SK-N-SH treated with all-trans-retinoic acid at 6 μM for 48 hours (cell line): ENCODE measurements around the gene SGTA.

Experiments used
- ARNTL ChIP-seq: fragments of 450-650 bp; formaldehyde crosslinking; IDR thresholded peaks from 2 replicates; pipeline ENCODE4 v1.5.0; 2020; ENCODE audit warnings: low read depth, mild to moderate bottlenecking, moderate library complexity, borderline replicate concordance
- ESRRG ChIP-seq: fragments of 250-450 bp; sonication (Bioruptor Pico); IDR thresholded peaks from 2 replicates; pipeline ENCODE4 v1.6.1; 2021; ENCODE audit warnings: mild to moderate bottlenecking
- GLIS3 ChIP-seq: fragments of 250-450 bp; sonication (Bioruptor Pico); IDR thresholded peaks from 2 replicates; pipeline ENCODE4 v1.5.0; 2020; ENCODE audit warnings: mild to moderate bottlenecking, moderate library complexity
- RARB ChIP-seq: fragments of 250-450 bp; sonication (Bioruptor Pico); IDR thresholded peaks from 2 replicates; pipeline ENCODE4 v1.8.0; 2021; ENCODE audit warnings: mild to moderate bottlenecking, moderate library complexity
- TCF4 ChIP-seq: fragments of 250-450 bp; sonication (Bioruptor Pico); IDR thresholded peaks from 2 replicates; pipeline ENCODE4 v1.8.0; 2021; ENCODE audit warnings: mild to moderate bottlenecking, moderate library complexity, borderline replicate concordance
- TOX ChIP-seq: fragments of 250-450 bp; sonication (Bioruptor Pico); IDR thresholded peaks from 2 replicates; pipeline ENCODE4 v1.8.0; 2021; ENCODE audit warnings: mild to moderate bottlenecking, moderate library complexity, borderline replicate concordance
- ZC3H10 ChIP-seq: fragments of 250-450 bp; sonication (Bioruptor Pico); IDR thresholded peaks from 2 replicates; pipeline ENCODE4 v1.5.1; 2021; ENCODE audit warnings: mild to moderate bottlenecking, moderate library complexity
- ZFP3 ChIP-seq: fragments of 250-450 bp; sonication (Bioruptor Pico); IDR thresholded peaks from 2 replicates; pipeline ENCODE4 v1.5.0; 2020; ENCODE audit warnings: mild to moderate bottlenecking, moderate library complexity
- ZFP30 ChIP-seq: fragments of 450-650 bp; formaldehyde crosslinking; IDR thresholded peaks from 2 replicates; pipeline ENCODE4 v1.5.0; 2022; ENCODE audit warnings: mild to moderate bottlenecking, moderate library complexity
- TF ChIP-seq, protein P1 (sequence below): fragments of 250-450 bp; sonication (Bioruptor Pico); IDR thresholded peaks from 2 replicates; pipeline ENCODE4 v1.5.1; 2020; ENCODE audit warnings: low read depth, mild to moderate bottlenecking, moderate library complexity
- TF ChIP-seq, protein P2 (sequence below): fragments of 250-450 bp; sonication (Bioruptor Pico); IDR thresholded peaks from 2 replicates; pipeline ENCODE4 v1.8.0; 2020; ENCODE audit warnings: mild to moderate bottlenecking, moderate library complexity, borderline replicate concordance
- TF ChIP-seq, protein P3 (sequence below): fragments of 250-450 bp; sonication (Bioruptor Pico); IDR thresholded peaks from 2 replicates; pipeline ENCODE4 v1.5.0; 2020; ENCODE audit warnings: mild to moderate bottlenecking, moderate library complexity

DNA sequence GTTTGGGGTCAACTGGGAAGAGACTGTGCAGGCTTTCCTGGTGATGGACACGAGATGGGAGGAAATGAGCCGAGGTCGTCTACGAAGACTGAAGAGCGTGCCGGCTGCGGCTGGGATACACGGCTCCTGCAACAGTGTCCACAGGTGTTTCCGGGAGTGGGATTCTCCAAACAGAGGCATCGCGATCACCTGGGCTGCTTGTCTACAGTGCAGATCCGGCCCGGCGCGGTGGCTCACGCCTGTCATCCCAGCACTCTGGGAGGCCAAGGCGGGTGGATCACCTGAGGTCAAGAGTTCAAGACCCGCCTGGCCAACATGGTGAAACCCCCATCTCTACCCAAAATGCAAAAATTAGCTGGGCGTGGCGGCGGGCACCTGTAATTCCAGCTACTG, 31.6 kb downstream of the SGTA start:
- TF ChIP-seq TCF4 (CRISPR knock-in tag) (no peak), TOX (CRISPR knock-in tag) (no peak), RARB (CRISPR knock-in tag) (no peak), ZFP3 (CRISPR knock-in tag) (no peak), ZC3H10 (no peak), GLIS3 (CRISPR knock-in tag) (no peak), ZFP30 (CRISPR knock-in tag) (no peak), ESRRG (CRISPR knock-in tag) (no peak), ARNTL (CRISPR knock-in tag) (no peak)
- TF ChIP-seq, protein P1, sequence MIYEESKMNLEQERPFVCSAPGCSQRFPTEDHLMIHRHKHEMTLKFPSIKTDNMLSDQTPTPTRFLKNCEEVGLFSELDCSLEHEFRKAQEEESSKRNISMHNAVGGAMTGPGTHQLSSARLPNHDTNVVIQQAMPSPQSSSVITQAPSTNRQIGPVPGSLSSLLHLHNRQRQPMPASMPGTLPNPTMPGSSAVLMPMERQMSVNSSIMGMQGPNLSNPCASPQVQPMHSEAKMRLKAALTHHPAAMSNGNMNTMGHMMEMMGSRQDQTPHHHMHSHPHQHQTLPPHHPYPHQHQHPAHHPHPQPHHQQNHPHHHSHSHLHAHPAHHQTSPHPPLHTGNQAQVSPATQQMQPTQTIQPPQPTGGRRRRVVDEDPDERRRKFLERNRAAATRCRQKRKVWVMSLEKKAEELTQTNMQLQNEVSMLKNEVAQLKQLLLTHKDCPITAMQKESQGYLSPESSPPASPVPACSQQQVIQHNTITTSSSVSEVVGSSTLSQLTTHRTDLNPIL: no peak
- TF ChIP-seq, protein P2, sequence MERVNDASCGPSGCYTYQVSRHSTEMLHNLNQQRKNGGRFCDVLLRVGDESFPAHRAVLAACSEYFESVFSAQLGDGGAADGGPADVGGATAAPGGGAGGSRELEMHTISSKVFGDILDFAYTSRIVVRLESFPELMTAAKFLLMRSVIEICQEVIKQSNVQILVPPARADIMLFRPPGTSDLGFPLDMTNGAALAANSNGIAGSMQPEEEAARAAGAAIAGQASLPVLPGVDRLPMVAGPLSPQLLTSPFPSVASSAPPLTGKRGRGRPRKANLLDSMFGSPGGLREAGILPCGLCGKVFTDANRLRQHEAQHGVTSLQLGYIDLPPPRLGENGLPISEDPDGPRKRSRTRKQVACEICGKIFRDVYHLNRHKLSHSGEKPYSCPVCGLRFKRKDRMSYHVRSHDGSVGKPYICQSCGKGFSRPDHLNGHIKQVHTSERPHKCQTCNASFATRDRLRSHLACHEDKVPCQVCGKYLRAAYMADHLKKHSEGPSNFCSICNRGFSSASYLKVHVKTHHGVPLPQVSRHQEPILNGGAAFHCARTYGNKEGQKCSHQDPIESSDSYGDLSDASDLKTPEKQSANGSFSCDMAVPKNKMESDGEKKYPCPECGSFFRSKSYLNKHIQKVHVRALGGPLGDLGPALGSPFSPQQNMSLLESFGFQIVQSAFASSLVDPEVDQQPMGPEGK (CRISPR knock-in tag): no peak
- TF ChIP-seq, protein P3, sequence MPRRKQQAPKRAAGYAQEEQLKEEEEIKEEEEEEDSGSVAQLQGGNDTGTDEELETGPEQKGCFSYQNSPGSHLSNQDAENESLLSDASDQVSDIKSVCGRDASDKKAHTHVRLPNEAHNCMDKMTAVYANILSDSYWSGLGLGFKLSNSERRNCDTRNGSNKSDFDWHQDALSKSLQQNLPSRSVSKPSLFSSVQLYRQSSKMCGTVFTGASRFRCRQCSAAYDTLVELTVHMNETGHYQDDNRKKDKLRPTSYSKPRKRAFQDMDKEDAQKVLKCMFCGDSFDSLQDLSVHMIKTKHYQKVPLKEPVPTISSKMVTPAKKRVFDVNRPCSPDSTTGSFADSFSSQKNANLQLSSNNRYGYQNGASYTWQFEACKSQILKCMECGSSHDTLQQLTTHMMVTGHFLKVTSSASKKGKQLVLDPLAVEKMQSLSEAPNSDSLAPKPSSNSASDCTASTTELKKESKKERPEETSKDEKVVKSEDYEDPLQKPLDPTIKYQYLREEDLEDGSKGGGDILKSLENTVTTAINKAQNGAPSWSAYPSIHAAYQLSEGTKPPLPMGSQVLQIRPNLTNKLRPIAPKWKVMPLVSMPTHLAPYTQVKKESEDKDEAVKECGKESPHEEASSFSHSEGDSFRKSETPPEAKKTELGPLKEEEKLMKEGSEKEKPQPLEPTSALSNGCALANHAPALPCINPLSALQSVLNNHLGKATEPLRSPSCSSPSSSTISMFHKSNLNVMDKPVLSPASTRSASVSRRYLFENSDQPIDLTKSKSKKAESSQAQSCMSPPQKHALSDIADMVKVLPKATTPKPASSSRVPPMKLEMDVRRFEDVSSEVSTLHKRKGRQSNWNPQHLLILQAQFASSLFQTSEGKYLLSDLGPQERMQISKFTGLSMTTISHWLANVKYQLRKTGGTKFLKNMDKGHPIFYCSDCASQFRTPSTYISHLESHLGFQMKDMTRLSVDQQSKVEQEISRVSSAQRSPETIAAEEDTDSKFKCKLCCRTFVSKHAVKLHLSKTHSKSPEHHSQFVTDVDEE (CRISPR knock-in tag): no peak
